ENCODE measurements around the gene RHOC. TPM values are rescaled to one million over a fixed set of nuclear protein-coding genes. Genes with fewer than 3 reads are reported as not detected.

RHOC gene
- total RNA-seq, 1 donor from 2014 or later: 87.5 TPM

GRCh38 chr1:112686835-112687234 lies 20.1 kb downstream of the RHOC start:
- intact Hi-C loops (cut with micrococcal nuclease): no loop called here

GRCh38 chr1:112686417-112686816 lies 20.5 kb downstream of the RHOC start:
- intact Hi-C loops (cut with micrococcal nuclease): no loop called here

GRCh38 chr1:112685913-112686312 lies 21.0 kb downstream of the RHOC start:
- intact Hi-C loops (cut with micrococcal nuclease): no loop called here

- intact Hi-C loops (cut with micrococcal nuclease): no loop called here
These were observed 28.3 kb downstream of the RHOC start for GRCh38 chr1:112678605-112679004.

- intact Hi-C loops (cut with micrococcal nuclease): no loop called here
These were observed 29.4 kb downstream of the RHOC start for GRCh38 chr1:112677501-112677900.

- intact Hi-C loops (cut with micrococcal nuclease): no loop called here
These were observed 30.4 kb downstream of the RHOC start for GRCh38 chr1:112676543-112676942.

GRCh38 chr1:112675728-112676381 lies 31.1 kb downstream of the RHOC start:
- intact Hi-C loops (cut with micrococcal nuclease): no loop called here

GRCh38 chr1:112674986-112675727 lies 31.8 kb downstream of the RHOC start:
- intact Hi-C loops (cut with micrococcal nuclease): loop anchor here (1.0 kb wide), 2 partner anchors 30 to 57 kb away; no protein-coding TSS in a partner anchor

- intact Hi-C loops (cut with micrococcal nuclease): loop anchor here (1.0 kb wide), 2 partner anchors 31 to 56 kb away; no protein-coding TSS in a partner anchor
These were observed 32.4 kb downstream of the RHOC start, which contains the start of gene MOV10 for GRCh38 chr1:112674440-112674985. MOV10 (plus strand) TSS chr1:112674659; CDS start chr1:112674913, 254 bp downstream.

GRCh38 chr1:112673592-112674439 lies 33.1 kb downstream of the RHOC start:
- intact Hi-C loops (cut with micrococcal nuclease): loop anchor here (1.0 kb wide), 2 partner anchors 31 to 56 kb away; no protein-coding TSS in a partner anchor

GRCh38 chr1:112672842-112673241 lies 34.1 kb downstream of the RHOC start:
- intact Hi-C loops (cut with micrococcal nuclease): no loop called here

- intact Hi-C loops (cut with micrococcal nuclease): no loop called here
These were observed 34.9 kb downstream of the RHOC start for GRCh38 chr1:112672009-112672408.

GRCh38 chr1:112666946-112667345 lies 40.0 kb downstream of the RHOC start:
- intact Hi-C loops (cut with micrococcal nuclease): no loop called here

GRCh38 chr1:112665857-112666256 lies 41.1 kb downstream of the RHOC start:
- intact Hi-C loops (cut with micrococcal nuclease): no loop called here

GRCh38 chr1:112651205-112651604 lies 55.7 kb downstream of the RHOC start:
- intact Hi-C loops (cut with micrococcal nuclease): no loop called here

Other genes with a start within 250 kb of the RHOC start
- gene WNT2B, start 198.2 kb downstream of the RHOC start, total RNA-seq: 0.02 TPM in 1 of 2 replicates, not detected in the other
- gene ST7L, start 88.0 kb downstream of the RHOC start, total RNA-seq: 13.0 and 14.9 TPM in 2 replicates
- 274 and 282 TPM in 2 replicates for gene CAPZA1, start 87.3 kb downstream of the RHOC start, total RNA-seq
- gene MOV10, start 32.5 kb downstream of the RHOC start, total RNA-seq: 78.4 and 81.6 TPM in 2 replicates
- gene PPM1J, start 8.2 kb upstream of the RHOC start, total RNA-seq: 0.16 and 0.32 TPM in 2 replicates
- 61.6 and 67.0 TPM in 2 replicates for gene SLC16A1, start 249.1 kb upstream of the RHOC start, total RNA-seq

Measured in T-helper 2 cell treated with Interferon-gamma antibody and Interleukin-4, amounts not matched to agents 100 ng/mL and 5 ng/mL, for 36 hours (primary cell).